ENCODE results near the gene MEGF11.

MEGF11 gene

GRCh38 chr15:66254089-66254950 is 770 bp upstream of the MEGF11 start:
- Histone ChIP-seq H3K4me2 (ENCODE audit: low read length) (peak overlapping the region; percentile 87), H3K27me3 (ENCODE audit: control insufficient read depth, insufficient read depth, low read length) (no peaks in the 10 kb centered on the region), H3K27ac (no peak overlapping the region), H3K9me3 (ENCODE audit: control insufficient read depth, low read length) (no peaks in the 10 kb centered on the region), H3K9ac (no peak overlapping the region), H2AFZ (peak overlapping the region; percentile 53), H3K79me2 (no peaks in the 10 kb centered on the region), H3K4me3 (ENCODE audit: low read depth, low read length) (peak overlapping the region; percentile 44), H3K36me3 (ENCODE audit: control insufficient read depth, insufficient read depth, low read length) (no peaks in the 10 kb centered on the region), H3K4me1 (no peaks in the 10 kb centered on the region)
- no peak for TF ChIP-seq CTCF (IDR thresholded peaks at IDR 0.05)

GRCh38 chr15:66252685-66253417 is 699 bp downstream of the MEGF11 start:
- Histone ChIP-seq H3K4me2 (ENCODE audit: low read length) (peak overlapping the region; percentile 87), H3K27me3 (ENCODE audit: control insufficient read depth, insufficient read depth, low read length) (no peaks in the 10 kb centered on the region), H2AFZ (peak overlapping the region; percentile 68), H3K79me2 (no peaks in the 10 kb centered on the region), H3K9ac (no peak overlapping the region), H3K36me3 (ENCODE audit: control insufficient read depth, insufficient read depth, low read length) (no peaks in the 10 kb centered on the region), H3K9me3 (ENCODE audit: control insufficient read depth, low read length) (no peaks in the 10 kb centered on the region), H3K27ac (no peak overlapping the region), H3K4me3 (ENCODE audit: low read depth, low read length) (peak overlapping the region; percentile 17), H3K4me1 (no peaks in the 10 kb centered on the region)
- no peak for TF ChIP-seq CTCF (IDR thresholded peaks at IDR 0.05)

GRCh38 chr15:66251790-66252684 is 1.5 kb downstream of the MEGF11 start:
- peak overlapping the region; percentile 87 for H3K4me2 ChIP-seq (ENCODE audit: low read length)
- no peaks in the 10 kb centered on the region for H3K9me3 ChIP-seq (ENCODE audit: control insufficient read depth, low read length)
- H3K4me3 ChIP-seq (ENCODE audit: low read depth, low read length): peak overlapping the region; percentile 17
- TF ChIP-seq CTCF (IDR thresholded peaks at IDR 0.05): peak; percentile 53
- no peaks in the 10 kb centered on the region for H3K4me1 ChIP-seq
- no peaks in the 10 kb centered on the region for H3K36me3 ChIP-seq (ENCODE audit: control insufficient read depth, insufficient read depth, low read length)
- no peaks in the 10 kb centered on the region for H3K27me3 ChIP-seq (ENCODE audit: control insufficient read depth, insufficient read depth, low read length)
- H3K79me2 ChIP-seq: no peaks in the 10 kb centered on the region
- no peak overlapping the region for H3K9ac ChIP-seq
- H3K27ac ChIP-seq: no peak overlapping the region
- peak overlapping the region; percentile 68 for H2AFZ ChIP-seq

- no peak overlapping the region for H3K4me2 ChIP-seq (ENCODE audit: low read length)
- no peaks in the 10 kb centered on the region for H3K36me3 ChIP-seq (ENCODE audit: control insufficient read depth, insufficient read depth, low read length)
- TF ChIP-seq CTCF (IDR thresholded peaks at IDR 0.05): no peak
- no peak overlapping the region for H3K4me3 ChIP-seq (ENCODE audit: low read depth, low read length)
- H3K79me2 ChIP-seq: no peaks in the 10 kb centered on the region
- H2AFZ ChIP-seq: no peak overlapping the region
- H3K27ac ChIP-seq: no peak overlapping the region
- H3K9ac ChIP-seq: no peak overlapping the region
- H3K4me1 ChIP-seq: no peaks in the 10 kb centered on the region
- H3K27me3 ChIP-seq (ENCODE audit: control insufficient read depth, insufficient read depth, low read length): no peaks in the 10 kb centered on the region
- no peaks in the 10 kb centered on the region for H3K9me3 ChIP-seq (ENCODE audit: control insufficient read depth, low read length)
Measured at GRCh38 chr15:66251065-66251789, 2.3 kb downstream of the MEGF11 start.

Measured in parathyroid adenoma (tissue), 2 donors.